Esophagus muscularis mucosa (tissue), 3 donors: Measurements from ENCODE around the gene RNF181.

Source experiments
- CTCF ChIP-seq, 3 experiments: fragments of 200-600 bp in 2 of 3; fragments of 450-650 bp in 1 of 3; sonication (generic) in 2 of 3; IDR thresholded peaks; one replicate each; pipeline ENCODE4 v1.5.1; 2017 to 2019; ENCODE audit warnings: antibody characterized with exemption in 3 of 3, mild to moderate bottlenecking in 2 of 3, moderate library complexity in 1 of 3
- POLR2A ChIP-seq: fragments of 450-650 bp; IDR thresholded peaks from one replicate; pipeline ENCODE4 v1.6.1; 2017; ENCODE audit warnings: antibody characterized with exemption, moderate library complexity, mild to moderate bottlenecking, low read depth

DNA sequence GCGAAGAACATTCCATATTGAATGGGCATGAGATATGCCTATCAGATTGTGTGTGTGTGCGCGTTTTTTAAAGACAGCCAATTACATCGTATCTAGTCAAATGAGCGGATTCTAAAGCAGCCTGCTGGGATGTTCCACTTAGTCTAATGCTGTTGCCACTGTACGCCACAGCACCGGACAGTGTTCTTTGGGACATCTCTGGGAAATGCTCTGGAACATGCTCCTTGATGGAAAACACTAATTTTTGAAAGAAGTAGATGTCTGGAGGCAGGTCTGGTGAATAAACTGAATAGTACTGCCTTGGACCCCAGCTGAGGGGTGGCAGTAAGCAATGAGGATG, 10.5 kb downstream of the RNF181 start:
- TF ChIP-seq CTCF (IDR thresholded peaks at IDR 0.05), result no peak
- no peak for TF ChIP-seq POLR2A
